ENCODE data around the gene RAB40C. TPM values are rescaled to one million over a fixed set of nuclear protein-coding genes. Genes with fewer than 3 reads are reported as not detected.

The RAB40C gene
- total and polyA plus RNA-seq, 4 donors = 25.1 to 58.9 (median 43.9) TPM

DNA sequence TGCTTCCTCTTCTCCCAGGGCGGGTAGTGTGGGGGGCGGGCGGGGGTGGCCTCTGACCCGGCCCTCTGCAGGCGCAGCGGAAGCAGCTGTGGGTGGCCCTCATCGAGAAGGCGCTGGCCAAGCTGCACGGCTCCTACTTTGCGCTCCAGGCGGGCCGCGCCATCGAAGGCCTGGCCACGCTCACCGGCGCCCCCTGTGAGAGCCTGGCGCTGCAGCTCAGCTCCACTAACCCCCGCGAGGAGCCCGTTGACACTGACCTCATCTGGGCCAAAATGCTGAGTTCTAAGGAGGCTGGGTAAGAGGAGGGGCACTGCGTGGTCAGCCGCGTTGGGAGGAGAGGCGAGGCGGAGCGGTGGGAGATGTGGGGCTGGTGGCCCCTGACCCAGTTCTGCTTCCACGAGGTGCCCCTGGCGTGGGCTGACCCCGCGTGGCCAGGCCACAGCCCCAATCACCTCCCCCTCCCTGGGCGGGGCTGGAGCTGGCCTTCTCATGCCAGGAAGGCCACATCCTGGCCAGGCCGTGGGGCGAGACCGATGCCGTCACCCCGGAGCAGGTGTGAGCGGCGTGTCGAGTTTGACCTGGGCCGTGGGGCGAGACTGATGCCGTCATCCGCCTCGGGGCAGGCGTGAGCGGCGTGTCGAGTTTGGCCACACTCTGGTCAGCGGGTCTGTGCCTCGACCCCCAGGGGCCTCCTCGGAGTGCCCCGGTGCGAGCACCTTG, 40.2 kb upstream of the RAB40C start:
- H3K27me3 ChIP-seq (ENCODE audit: control insufficient read depth in 3 of 3, insufficient read depth in 3 of 3, low read length in 2 of 3) = no peaks in the 10 kb centered on the region
- no peak overlapping the region for H3K9ac ChIP-seq (ENCODE audit: insufficient read depth in 1 of 2, low read length in 2 of 2)
- ATAC-seq (ENCODE audit: insufficient read depth, low FRiP score) (no peak), DNase-seq (no peak)
- TF ChIP-seq, protein P1, sequence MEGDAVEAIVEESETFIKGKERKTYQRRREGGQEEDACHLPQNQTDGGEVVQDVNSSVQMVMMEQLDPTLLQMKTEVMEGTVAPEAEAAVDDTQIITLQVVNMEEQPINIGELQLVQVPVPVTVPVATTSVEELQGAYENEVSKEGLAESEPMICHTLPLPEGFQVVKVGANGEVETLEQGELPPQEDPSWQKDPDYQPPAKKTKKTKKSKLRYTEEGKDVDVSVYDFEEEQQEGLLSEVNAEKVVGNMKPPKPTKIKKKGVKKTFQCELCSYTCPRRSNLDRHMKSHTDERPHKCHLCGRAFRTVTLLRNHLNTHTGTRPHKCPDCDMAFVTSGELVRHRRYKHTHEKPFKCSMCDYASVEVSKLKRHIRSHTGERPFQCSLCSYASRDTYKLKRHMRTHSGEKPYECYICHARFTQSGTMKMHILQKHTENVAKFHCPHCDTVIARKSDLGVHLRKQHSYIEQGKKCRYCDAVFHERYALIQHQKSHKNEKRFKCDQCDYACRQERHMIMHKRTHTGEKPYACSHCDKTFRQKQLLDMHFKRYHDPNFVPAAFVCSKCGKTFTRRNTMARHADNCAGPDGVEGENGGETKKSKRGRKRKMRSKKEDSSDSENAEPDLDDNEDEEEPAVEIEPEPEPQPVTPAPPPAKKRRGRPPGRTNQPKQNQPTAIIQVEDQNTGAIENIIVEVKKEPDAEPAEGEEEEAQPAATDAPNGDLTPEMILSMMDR (IDR thresholded peaks at IDR 0.05; ENCODE audit: control extremely low read depth, extremely low read depth) = no peak
- no peaks in the 10 kb centered on the region for H3K9me3 ChIP-seq (ENCODE audit: control insufficient read depth in 4 of 4, insufficient read depth in 3 of 4, low read length in 3 of 4)
- H3K4me1 ChIP-seq (ENCODE audit: control insufficient read depth in 5 of 5, insufficient read depth in 5 of 5, low read length in 5 of 5) = no peaks in the 10 kb centered on the region
- peaks cover 0 to 70% (median 6%) of the 10 kb centered on the region in 4 donors for H3K36me3 ChIP-seq (ENCODE audit: control insufficient read depth in 4 of 4, insufficient read depth in 4 of 4, low read length in 4 of 4)
- 95 to 96% methylated on average over 45 to 54 of the region's 54 CpGs for WGBS, 2 donors
- no peak overlapping the region for H3K27ac ChIP-seq (ENCODE audit: low read depth in 1 of 2, low read length in 1 of 2)
- peak overlapping the region; percentile 12 for H3K4me3 ChIP-seq

DNA sequence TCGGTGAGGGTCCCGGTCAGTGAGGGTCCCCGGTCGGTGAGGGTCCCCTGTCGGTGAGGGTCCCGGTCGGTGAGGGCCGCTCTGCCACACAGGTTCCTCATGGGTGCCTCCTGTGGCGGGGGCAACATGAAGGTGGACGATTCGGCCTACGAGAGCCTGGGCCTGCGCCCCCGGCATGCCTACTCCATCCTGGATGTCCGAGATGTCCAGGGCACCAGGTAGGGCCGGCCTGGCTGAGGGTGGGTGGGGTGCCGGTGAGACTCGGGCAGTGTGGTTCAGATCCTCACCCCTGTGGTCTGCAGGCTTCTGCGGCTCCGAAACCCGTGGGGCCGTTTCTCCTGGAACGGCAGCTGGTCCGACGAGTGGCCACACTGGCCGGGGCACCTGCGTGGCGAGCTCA, 38.7 kb upstream of the RAB40C start:
- no peak for ATAC-seq (ENCODE audit: insufficient read depth, low FRiP score)
- H3K27ac ChIP-seq (ENCODE audit: low read depth in 1 of 2, low read length in 1 of 2) = no peak overlapping the region
- no peak overlapping the region for H3K4me3 ChIP-seq
- no peak for DNase-seq
- H3K9me3 ChIP-seq (ENCODE audit: control insufficient read depth in 4 of 4, insufficient read depth in 3 of 4, low read length in 3 of 4) = no peaks in the 10 kb centered on the region
- H3K27me3 ChIP-seq (ENCODE audit: control insufficient read depth in 3 of 3, insufficient read depth in 3 of 3, low read length in 2 of 3) = no peaks in the 10 kb centered on the region
- 97 to 99% methylated on average over 27 to 28 of the region's 28 CpGs for WGBS, 2 donors
- H3K4me1 ChIP-seq (ENCODE audit: control insufficient read depth in 5 of 5, insufficient read depth in 5 of 5, low read length in 5 of 5) = no peaks in the 10 kb centered on the region
- H3K9ac ChIP-seq (ENCODE audit: insufficient read depth in 1 of 2, low read length in 2 of 2) = no peak overlapping the region
- H3K36me3 ChIP-seq (ENCODE audit: control insufficient read depth in 4 of 4, insufficient read depth in 4 of 4, low read length in 4 of 4) = peaks cover 0 to 71% (median 6%) of the 10 kb centered on the region in 4 donors
- TF ChIP-seq, protein P1 (IDR thresholded peaks at IDR 0.05; ENCODE audit: control extremely low read depth, extremely low read depth) = no peak

DNA sequence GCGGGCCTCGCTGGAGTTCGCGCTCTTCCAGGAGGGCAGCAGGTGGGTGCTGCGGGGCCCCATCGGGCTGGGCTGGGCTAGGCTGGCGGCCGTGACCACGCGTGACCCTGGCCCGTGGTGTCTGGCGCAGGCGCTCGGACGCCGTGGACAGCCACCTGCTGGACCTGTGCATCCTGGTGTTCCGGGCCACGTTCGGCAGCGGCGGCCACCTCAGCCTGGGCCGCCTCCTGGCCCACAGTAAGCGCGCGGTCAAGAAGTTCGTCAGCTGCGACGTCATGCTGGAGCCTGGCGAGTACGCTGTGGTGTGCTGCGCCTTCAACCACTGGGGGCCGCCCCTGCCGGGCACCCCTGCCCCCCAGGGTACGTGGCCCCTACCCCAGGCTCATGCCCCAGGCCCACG, 37.7 kb upstream of the RAB40C start:
- no peak overlapping the region for H3K9ac ChIP-seq (ENCODE audit: insufficient read depth in 1 of 2, low read length in 2 of 2)
- ATAC-seq (ENCODE audit: insufficient read depth, low FRiP score) (no peak), DNase-seq (no peak)
- no peaks in the 10 kb centered on the region for H3K27me3 ChIP-seq (ENCODE audit: control insufficient read depth in 3 of 3, insufficient read depth in 3 of 3, low read length in 2 of 3)
- H3K9me3 ChIP-seq (ENCODE audit: control insufficient read depth in 4 of 4, insufficient read depth in 3 of 4, low read length in 3 of 4) = no peaks in the 10 kb centered on the region
- no peak overlapping the region for H3K27ac ChIP-seq (ENCODE audit: low read depth in 1 of 2, low read length in 1 of 2)
- no peak overlapping the region for H3K4me3 ChIP-seq
- peaks cover 0 to 64% (median 6%) of the 10 kb centered on the region in 4 donors for H3K36me3 ChIP-seq (ENCODE audit: control insufficient read depth in 4 of 4, insufficient read depth in 4 of 4, low read length in 4 of 4)
- H3K4me1 ChIP-seq (ENCODE audit: control insufficient read depth in 5 of 5, insufficient read depth in 5 of 5, low read length in 5 of 5) = no peaks in the 10 kb centered on the region
- 96 to 97% methylated on average over 34 to 35 of the region's 35 CpGs for WGBS, 2 donors
- TF ChIP-seq, protein P1 (IDR thresholded peaks at IDR 0.05; ENCODE audit: control extremely low read depth, extremely low read depth) = no peak

Measured in lung (tissue), 12 donors.